ENCODE data around the gene TP53I13.

GRCh38 chr17:29579866-29580771 is 11.6 kb downstream of the TP53I13 start:
- TF ChIP-seq, protein P1, sequence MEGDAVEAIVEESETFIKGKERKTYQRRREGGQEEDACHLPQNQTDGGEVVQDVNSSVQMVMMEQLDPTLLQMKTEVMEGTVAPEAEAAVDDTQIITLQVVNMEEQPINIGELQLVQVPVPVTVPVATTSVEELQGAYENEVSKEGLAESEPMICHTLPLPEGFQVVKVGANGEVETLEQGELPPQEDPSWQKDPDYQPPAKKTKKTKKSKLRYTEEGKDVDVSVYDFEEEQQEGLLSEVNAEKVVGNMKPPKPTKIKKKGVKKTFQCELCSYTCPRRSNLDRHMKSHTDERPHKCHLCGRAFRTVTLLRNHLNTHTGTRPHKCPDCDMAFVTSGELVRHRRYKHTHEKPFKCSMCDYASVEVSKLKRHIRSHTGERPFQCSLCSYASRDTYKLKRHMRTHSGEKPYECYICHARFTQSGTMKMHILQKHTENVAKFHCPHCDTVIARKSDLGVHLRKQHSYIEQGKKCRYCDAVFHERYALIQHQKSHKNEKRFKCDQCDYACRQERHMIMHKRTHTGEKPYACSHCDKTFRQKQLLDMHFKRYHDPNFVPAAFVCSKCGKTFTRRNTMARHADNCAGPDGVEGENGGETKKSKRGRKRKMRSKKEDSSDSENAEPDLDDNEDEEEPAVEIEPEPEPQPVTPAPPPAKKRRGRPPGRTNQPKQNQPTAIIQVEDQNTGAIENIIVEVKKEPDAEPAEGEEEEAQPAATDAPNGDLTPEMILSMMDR (IDR thresholded peaks at IDR 0.05) = peak; percentile 85 to 88 (median 85)
- TF ChIP-seq POLR2A (IDR thresholded peaks at IDR 0.05) = no peak
